ENCODE results near the gene HTT. TPM values are rescaled to one million over a fixed set of nuclear protein-coding genes. Genes with fewer than 3 reads are reported as not detected.

HTT gene
- total and polyA plus RNA-seq, 2 of the 8 experiments (the other 6 are each of a cell fraction or from before 2014, with no cell fraction given): 24.0 to 71.0 TPM

DNA sequence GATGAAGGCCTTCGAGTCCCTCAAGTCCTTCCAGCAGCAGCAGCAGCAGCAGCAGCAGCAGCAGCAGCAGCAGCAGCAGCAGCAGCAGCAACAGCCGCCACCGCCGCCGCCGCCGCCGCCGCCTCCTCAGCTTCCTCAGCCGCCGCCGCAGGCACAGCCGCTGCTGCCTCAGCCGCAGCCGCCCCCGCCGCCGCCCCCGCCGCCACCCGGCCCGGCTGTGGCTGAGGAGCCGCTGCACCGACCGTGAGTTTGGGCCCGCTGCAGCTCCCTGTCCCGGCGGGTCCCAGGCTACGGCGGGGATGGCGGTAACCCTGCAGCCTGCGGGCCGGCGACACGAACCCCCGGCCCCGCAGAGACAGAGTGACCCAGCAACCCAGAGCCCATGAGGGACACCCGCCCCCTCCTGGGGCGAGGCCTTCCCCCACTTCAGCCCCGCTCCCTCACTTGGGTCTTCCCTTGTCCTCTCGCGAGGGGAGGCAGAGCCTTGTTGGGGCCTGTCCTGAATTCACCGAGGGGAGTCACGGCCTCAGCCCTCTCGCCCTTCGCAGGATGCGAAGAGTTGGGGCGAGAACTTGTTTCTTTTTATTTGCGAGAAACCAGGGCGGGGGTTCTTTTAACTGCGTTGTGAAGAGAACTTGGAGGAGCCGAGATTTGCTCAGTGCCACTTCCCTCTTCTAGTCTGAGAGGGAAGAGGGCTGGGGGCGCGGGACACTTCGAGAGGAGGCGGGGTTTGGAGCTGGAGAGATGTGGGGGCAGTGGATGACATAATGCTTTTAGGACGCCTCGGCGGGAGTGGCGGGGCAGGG is 568 bp downstream of the HTT start (continued):
- TF ChIP-seq, protein P1, sequence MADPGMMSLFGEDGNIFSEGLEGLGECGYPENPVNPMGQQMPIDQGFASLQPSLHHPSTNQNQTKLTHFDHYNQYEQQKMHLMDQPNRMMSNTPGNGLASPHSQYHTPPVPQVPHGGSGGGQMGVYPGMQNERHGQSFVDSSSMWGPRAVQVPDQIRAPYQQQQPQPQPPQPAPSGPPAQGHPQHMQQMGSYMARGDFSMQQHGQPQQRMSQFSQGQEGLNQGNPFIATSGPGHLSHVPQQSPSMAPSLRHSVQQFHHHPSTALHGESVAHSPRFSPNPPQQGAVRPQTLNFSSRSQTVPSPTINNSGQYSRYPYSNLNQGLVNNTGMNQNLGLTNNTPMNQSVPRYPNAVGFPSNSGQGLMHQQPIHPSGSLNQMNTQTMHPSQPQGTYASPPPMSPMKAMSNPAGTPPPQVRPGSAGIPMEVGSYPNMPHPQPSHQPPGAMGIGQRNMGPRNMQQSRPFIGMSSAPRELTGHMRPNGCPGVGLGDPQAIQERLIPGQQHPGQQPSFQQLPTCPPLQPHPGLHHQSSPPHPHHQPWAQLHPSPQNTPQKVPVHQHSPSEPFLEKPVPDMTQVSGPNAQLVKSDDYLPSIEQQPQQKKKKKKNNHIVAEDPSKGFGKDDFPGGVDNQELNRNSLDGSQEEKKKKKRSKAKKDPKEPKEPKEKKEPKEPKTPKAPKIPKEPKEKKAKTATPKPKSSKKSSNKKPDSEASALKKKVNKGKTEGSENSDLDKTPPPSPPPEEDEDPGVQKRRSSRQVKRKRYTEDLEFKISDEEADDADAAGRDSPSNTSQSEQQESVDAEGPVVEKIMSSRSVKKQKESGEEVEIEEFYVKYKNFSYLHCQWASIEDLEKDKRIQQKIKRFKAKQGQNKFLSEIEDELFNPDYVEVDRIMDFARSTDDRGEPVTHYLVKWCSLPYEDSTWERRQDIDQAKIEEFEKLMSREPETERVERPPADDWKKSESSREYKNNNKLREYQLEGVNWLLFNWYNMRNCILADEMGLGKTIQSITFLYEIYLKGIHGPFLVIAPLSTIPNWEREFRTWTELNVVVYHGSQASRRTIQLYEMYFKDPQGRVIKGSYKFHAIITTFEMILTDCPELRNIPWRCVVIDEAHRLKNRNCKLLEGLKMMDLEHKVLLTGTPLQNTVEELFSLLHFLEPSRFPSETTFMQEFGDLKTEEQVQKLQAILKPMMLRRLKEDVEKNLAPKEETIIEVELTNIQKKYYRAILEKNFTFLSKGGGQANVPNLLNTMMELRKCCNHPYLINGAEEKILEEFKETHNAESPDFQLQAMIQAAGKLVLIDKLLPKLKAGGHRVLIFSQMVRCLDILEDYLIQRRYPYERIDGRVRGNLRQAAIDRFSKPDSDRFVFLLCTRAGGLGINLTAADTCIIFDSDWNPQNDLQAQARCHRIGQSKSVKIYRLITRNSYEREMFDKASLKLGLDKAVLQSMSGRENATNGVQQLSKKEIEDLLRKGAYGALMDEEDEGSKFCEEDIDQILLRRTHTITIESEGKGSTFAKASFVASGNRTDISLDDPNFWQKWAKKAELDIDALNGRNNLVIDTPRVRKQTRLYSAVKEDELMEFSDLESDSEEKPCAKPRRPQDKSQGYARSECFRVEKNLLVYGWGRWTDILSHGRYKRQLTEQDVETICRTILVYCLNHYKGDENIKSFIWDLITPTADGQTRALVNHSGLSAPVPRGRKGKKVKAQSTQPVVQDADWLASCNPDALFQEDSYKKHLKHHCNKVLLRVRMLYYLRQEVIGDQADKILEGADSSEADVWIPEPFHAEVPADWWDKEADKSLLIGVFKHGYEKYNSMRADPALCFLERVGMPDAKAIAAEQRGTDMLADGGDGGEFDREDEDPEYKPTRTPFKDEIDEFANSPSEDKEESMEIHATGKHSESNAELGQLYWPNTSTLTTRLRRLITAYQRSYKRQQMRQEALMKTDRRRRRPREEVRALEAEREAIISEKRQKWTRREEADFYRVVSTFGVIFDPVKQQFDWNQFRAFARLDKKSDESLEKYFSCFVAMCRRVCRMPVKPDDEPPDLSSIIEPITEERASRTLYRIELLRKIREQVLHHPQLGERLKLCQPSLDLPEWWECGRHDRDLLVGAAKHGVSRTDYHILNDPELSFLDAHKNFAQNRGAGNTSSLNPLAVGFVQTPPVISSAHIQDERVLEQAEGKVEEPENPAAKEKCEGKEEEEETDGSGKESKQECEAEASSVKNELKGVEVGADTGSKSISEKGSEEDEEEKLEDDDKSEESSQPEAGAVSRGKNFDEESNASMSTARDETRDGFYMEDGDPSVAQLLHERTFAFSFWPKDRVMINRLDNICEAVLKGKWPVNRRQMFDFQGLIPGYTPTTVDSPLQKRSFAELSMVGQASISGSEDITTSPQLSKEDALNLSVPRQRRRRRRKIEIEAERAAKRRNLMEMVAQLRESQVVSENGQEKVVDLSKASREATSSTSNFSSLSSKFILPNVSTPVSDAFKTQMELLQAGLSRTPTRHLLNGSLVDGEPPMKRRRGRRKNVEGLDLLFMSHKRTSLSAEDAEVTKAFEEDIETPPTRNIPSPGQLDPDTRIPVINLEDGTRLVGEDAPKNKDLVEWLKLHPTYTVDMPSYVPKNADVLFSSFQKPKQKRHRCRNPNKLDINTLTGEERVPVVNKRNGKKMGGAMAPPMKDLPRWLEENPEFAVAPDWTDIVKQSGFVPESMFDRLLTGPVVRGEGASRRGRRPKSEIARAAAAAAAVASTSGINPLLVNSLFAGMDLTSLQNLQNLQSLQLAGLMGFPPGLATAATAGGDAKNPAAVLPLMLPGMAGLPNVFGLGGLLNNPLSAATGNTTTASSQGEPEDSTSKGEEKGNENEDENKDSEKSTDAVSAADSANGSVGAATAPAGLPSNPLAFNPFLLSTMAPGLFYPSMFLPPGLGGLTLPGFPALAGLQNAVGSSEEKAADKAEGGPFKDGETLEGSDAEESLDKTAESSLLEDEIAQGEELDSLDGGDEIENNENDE (IDR thresholded peaks at IDR 0.05; ENCODE audit: insufficient replicate concordance, low read length): no peak
- TF ChIP-seq TBP (IDR thresholded peaks at IDR 0.05; ENCODE audit: low read depth, low read length) (peak; percentile 70), JUND (IDR thresholded peaks at IDR 0.05; ENCODE audit: low read length) (no peak), TCF12 (IDR thresholded peaks at IDR 0.05; ENCODE audit: low read depth, low read length) (no peak), ZNF274 (IDR thresholded peaks at IDR 0.05; ENCODE audit: borderline replicate concordance, extremely low read depth, low read length) (no peak), POLR2AphosphoS5 (IDR thresholded peaks at IDR 0.05; ENCODE audit: low read depth, low read length) (peak; percentile 15; the same call in 1 of the 2 replicates), POLR2A (IDR thresholded peaks at IDR 0.05; ENCODE audit: control extremely low read depth in 1 of 2, low read depth in 2 of 2, low read length in 2 of 2) (peak in 1 of 2 experiments; percentile 75; a peak in 2 of 3 replicates), CHD1 (IDR thresholded peaks at IDR 0.05; ENCODE audit: low read depth, low read length) (no peak), NANOG (IDR thresholded peaks at IDR 0.05; ENCODE audit: insufficient read depth, low read depth, low read length, poor library complexity, severe bottlenecking) (no peak)
- TF ChIP-seq, protein P2, sequence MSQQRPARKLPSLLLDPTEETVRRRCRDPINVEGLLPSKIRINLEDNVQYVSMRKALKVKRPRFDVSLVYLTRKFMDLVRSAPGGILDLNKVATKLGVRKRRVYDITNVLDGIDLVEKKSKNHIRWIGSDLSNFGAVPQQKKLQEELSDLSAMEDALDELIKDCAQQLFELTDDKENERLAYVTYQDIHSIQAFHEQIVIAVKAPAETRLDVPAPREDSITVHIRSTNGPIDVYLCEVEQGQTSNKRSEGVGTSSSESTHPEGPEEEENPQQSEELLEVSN (IDR thresholded peaks at IDR 0.05): no peak
